Measurements from ENCODE around the gene FAM76A.
"Not testable (repeated sequence)": the region's sequence is repeated elsewhere in the genome, so short reads cannot be mapped to it uniquely, and the experiment has no call there.

Gene FAM76A

DNA sequence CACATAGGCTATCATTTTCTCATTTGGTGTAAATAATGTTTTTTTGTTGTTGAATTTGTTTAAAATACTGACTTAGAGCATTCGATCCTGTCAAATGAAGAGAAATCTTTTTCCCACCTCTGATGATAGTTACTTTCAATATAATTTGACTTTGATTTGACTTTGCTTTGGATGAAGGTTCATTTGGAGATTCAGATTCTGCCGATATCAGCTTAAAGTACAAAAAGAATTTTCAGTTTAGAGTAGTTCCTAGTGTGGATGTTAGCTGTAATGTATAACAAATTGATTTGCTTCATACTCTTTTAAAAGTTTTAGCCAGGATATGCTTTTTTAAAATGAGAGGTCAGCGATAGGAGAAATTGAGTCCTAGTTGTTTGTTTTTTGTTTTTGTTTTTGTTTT is 57.2 kb downstream of the FAM76A start:
- no peak for DNase-seq

GRCh38 chr1:27784700-27785099 is 58.9 kb downstream of the FAM76A start:
- no peak for DNase-seq

DNA sequence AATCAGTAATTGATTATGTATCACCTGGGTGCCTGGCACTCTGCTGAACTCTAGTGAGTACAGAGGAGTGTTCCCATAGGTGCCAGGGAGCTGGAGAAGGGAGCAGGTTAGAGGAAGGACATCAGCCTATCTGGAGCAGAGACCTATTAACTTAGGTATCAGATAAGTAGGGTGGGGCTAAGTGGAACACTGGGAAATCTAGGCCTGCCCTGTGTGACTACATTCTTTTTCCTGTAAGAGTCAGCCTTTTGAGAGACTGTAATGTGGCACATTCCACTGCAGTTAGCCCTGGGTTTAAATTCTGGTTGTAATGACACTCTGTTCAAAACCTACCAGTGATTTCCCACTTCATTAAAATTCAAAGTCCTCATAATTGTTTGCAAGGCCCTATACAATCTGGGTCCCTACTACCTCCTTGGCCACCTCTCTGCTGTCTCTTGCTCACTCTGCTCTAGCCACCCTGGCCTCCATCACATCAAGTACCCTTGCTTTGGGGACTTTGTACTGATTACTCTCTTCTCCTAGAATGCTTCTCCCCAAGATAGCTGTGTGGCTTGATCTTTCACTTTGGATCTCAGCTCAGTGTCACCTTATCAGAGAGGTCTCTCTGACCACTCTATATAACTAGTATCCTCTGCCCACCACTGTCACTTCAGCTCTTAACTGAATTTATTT is 60.2 kb downstream of the FAM76A start:
- DNase-seq: no peak

DNA sequence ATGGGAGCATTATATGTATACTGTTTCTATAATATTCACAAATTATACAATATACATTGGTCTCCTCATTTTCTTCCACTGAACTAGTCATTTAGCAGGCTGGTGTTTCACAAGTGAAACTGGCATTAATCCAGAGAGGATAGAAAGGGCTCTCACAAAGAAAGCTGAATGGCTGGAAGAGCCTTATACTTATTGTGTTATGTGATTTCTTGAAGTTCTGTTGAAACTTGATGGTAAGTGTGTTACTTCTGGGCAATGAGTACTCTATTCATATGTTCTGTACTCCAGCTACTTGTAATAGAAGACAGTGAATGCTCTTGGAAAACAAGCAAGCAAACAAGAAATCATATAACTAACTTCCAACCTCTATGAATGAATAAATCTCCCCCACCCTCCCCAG is 62.1 kb downstream of the FAM76A start:
- DNase-seq: no peak

DNA sequence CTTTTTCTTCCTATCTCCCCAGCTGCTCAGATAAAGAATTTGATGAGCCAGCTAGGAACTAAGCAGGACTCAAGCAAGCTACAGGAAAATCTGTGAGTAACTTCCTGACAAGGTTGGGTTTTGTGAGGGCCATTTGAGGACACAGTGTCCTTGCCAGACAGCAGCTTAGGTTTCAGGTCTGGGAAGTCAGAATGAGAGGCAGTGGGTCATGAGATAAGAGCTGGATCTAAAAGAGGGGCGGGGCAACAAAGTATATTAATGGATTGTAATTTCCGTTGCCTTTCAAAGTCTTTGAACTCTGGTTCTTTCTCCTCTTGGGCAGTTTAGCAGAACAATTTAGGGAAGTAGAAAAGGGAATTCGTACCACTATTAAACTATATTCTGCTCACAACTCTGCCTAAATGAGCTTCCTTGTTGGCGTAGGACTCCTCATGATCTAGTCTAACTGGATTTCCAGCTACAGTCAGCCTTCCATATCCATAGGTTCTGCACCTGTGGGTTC is 63.8 kb downstream of the FAM76A start:
- DNase-seq: no peak

GRCh38 chr1:27790270-27790669 is 64.5 kb downstream of the FAM76A start:
- not testable (repeated sequence) for DNase-seq

GRCh38 chr1:27795601-27796000 is 69.8 kb downstream of the FAM76A start:
- DNase-seq: no peak

- no peak for DNase-seq
Measured at GRCh38 chr1:27804791-27805190, 79.0 kb downstream of the FAM76A start.

- DNase-seq: no peak
Measured at GRCh38 chr1:27806758-27807157, 81.0 kb downstream of the FAM76A start.

GRCh38 chr1:27807385-27807784 is 81.6 kb downstream of the FAM76A start:
- no peak for DNase-seq

GRCh38 chr1:27808131-27808530 is 82.4 kb downstream of the FAM76A start:
- DNase-seq: not testable (repeated sequence)

DNA sequence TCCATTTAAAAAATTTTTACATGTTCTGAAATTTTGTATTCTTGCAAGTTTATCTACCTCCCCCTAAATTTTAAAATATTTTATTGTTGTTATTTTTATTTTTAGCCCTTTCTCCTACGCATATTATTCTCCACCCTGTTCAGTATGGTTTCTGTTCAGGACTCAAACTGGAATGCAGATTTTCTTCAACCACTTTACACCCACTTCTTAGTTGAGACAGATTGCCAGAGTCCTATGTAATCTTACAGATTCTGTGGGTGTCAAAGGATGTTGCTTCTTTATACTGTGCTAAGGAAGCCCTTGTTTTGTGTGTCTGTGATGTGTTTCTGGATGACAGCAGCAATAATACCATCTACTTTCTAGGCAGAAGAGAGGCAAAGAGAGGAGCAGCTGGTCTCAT is 84.1 kb downstream of the FAM76A start:
- DNase-seq: no peak

DNA sequence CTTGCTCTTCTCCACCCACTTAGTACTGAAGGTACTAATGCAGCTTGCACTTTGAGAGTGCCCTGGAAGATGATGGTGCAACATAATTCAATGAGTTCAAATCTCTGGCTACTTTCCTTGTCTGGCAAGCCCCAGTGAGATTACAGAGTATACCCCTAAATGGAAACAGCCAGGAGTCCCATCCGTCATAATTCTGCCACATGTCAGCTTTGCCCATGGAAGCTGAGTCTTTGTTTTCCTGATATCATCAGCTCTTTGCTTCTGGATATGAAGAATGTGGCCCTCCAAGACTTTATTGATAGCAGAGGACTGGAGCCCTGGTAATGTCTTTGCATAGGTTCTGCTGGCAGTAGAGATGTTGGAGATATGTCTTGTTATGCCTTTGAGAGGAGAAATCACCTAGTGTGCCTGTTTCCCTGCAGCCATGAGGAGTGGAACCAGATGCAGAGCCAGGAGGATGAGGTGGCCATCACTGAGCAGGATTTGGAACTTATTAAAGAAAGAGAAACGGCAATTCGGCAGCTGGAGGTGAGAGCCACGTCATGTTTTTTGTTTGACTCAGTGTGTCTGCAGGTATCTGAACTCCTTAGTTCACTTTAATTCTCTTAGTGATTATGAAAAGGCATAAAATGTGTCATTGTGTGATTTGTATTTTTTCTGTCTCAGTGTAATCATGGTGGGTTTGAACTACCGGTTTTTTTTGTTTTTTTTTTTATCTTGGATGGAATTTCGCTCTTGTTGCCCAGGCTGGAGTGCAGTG is 86.2 kb downstream of the FAM76A start:
- no peak for DNase-seq
